HFF-Myc (cell line): Measurements from ENCODE around the gene HSD3B1.
A peak's percentile ranks its signal among the peaks of the same experiment; 100 is the strongest.

ENCODE experiments used
- DNase-seq: peaks from one replicate; pipeline ENCODE4 v3.0.0-alpha.2; 2011; ENCODE audit warnings: low read depth; ENCODE audit errors: extremely low read depth
- H3K4me3 ChIP-seq: replicated peaks from 2 replicates; pipeline ENCODE4 v1.5.1; 2011; ENCODE audit warnings: low read depth, mild to moderate bottlenecking, control low read depth, low read length
- TF ChIP-seq, protein P1 (sequence below): IDR thresholded peaks from 2 replicates; pipeline ENCODE4 v1.5.1; 2012; ENCODE audit warnings: mild to moderate bottlenecking, low read depth, low read length, control low read depth; ENCODE audit errors: missing control alignments

The HSD3B1 gene

DNA sequence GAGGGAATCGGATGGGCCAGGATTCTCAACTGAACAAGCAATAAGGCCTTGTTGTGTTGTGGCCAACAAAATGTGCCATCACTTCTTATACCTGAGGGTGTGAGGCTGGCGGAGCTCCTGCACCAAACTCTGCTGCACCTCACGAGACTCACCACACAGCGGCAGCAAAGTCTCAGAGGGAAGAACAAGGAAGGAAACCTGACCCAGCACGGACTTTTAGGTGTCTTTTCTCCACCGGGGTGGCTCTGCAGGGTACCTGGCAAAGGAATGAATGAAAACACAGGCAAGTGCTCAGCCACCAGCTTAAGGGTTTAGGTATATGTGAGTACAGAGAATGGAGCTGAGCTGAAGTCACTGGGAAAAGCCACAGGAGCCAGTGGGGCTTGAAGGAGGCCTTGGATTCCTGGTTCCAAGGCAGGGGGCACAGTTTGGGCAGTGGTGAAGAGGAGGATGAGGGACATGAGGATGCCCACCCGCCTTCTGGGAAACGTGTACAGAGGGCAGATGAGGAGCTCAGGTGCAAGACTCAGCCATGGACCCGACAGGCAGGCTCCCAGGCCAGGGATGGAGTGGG lies 31.1 kb upstream of the HSD3B1 start:
- H3K4me3 ChIP-seq, result no peak overlapping the region
- no peak for DNase-seq
- TF ChIP-seq, protein P1, sequence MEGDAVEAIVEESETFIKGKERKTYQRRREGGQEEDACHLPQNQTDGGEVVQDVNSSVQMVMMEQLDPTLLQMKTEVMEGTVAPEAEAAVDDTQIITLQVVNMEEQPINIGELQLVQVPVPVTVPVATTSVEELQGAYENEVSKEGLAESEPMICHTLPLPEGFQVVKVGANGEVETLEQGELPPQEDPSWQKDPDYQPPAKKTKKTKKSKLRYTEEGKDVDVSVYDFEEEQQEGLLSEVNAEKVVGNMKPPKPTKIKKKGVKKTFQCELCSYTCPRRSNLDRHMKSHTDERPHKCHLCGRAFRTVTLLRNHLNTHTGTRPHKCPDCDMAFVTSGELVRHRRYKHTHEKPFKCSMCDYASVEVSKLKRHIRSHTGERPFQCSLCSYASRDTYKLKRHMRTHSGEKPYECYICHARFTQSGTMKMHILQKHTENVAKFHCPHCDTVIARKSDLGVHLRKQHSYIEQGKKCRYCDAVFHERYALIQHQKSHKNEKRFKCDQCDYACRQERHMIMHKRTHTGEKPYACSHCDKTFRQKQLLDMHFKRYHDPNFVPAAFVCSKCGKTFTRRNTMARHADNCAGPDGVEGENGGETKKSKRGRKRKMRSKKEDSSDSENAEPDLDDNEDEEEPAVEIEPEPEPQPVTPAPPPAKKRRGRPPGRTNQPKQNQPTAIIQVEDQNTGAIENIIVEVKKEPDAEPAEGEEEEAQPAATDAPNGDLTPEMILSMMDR, result peak; percentile 72

- DNase-seq, result no peak
- TF ChIP-seq, protein P1, result no peak
- no peak overlapping the region for H3K4me3 ChIP-seq
These were observed 29.3 kb upstream of the HSD3B1 start for GRCh38 chr1:119477710-119478109.

- TF ChIP-seq, protein P1, result no peak
- no peak overlapping the region for H3K4me3 ChIP-seq
- DNase-seq, result no peak
These were observed 26.8 kb upstream of the HSD3B1 start for GRCh38 chr1:119480175-119480574.

GRCh38 chr1:119481951-119482350 lies 25.1 kb upstream of the HSD3B1 start:
- DNase-seq, result no peak
- H3K4me3 ChIP-seq, result no peak overlapping the region
- TF ChIP-seq, protein P1, result no peak

DNA sequence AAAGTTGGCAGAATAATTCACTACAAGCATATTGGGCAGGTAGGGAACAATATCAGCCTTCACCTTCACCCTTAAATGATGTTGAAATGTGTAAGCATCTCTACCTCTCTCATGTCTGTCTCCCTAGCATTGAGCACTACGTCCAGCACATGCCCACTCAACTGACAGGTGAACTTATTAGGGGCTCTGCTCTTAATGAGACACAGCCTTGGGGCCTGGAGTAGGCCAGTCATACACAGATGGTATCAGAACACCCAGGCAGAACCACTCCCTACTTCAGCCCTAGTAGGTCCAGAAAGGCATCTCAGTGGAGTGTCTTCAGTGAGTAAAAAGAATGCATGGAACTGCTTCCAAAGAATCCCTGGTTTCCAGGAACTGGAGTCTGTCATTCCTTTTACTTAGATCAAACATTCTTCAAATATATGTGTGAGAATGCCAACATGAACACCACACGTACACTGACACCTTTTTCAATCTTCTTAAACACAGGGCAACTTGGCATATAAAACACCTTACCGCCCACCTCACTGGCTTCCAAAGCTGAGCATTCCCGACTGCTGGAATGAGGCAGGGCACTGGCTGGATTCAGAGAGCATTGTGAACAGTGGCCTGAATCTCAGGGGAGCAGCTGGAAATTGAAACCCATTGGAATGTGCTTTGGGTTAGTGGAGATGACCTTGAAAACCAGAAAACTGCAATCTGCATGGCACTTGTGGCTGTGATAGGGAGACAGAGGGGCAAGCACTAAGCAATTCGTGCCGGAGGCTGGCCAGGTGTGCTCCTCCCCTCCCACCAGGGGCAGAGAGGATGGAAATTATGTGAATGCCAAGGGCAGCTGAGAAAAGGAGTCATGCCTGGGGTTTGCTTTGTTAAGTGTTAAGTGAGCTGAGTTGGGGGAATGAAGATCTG lies 24.2 kb upstream of the HSD3B1 start:
- no peak for DNase-seq
- TF ChIP-seq, protein P1, result no peak
- no peak overlapping the region for H3K4me3 ChIP-seq

DNA sequence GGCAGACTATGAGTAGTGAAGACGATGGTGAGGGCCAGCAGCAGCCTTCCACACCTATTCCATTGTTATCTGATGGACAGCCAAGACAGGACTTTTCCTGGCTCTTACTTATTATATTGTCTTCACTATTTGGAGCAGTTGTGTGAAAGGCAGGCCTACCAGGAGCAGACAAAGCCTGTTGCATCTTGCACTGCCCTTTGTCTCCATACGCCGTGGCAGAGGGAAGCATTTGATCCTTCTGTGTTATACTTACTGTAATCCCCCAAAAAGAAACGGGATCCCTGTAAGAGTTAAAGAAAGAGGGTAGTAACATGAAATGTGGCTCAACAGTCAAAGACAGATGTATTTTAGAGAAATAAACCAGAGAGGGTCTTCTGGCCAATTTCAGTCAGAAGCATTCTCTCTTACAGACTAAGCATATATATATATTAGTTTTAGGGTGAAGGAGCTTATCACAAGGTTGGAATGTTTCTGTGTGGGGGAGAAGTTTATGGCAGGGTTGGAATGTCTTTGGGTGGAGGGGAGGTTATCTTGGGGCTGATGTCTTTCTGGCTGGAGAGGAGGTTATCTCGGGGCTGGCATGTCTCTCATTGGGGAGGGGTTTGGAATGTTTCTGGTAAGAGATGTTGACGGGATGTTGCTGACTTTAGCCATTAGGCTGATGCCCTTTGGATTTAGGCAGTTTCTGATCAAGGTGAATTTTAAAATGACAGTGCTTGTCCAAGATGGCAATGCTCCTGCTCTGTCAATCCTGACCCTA lies 23.4 kb upstream of the HSD3B1 start:
- TF ChIP-seq, protein P1, result no peak
- H3K4me3 ChIP-seq, result no peak overlapping the region
- no peak for DNase-seq
